Measurements from ENCODE around the gene TAGLN.

- TF ChIP-seq, protein P1, sequence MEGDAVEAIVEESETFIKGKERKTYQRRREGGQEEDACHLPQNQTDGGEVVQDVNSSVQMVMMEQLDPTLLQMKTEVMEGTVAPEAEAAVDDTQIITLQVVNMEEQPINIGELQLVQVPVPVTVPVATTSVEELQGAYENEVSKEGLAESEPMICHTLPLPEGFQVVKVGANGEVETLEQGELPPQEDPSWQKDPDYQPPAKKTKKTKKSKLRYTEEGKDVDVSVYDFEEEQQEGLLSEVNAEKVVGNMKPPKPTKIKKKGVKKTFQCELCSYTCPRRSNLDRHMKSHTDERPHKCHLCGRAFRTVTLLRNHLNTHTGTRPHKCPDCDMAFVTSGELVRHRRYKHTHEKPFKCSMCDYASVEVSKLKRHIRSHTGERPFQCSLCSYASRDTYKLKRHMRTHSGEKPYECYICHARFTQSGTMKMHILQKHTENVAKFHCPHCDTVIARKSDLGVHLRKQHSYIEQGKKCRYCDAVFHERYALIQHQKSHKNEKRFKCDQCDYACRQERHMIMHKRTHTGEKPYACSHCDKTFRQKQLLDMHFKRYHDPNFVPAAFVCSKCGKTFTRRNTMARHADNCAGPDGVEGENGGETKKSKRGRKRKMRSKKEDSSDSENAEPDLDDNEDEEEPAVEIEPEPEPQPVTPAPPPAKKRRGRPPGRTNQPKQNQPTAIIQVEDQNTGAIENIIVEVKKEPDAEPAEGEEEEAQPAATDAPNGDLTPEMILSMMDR (IDR thresholded peaks at IDR 0.05): peak; percentile 29 to 41 (median 36)
- no peak for TF ChIP-seq POLR2A (IDR thresholded peaks at IDR 0.05)
Measured at GRCh38 chr11:117180661-117181585, 18.2 kb upstream of the TAGLN start.

Measured in right lobe of liver (tissue), 4 donors.